Measurements from ENCODE around the gene MXD3. TPM values are rescaled to one million over a fixed set of nuclear protein-coding genes. Genes with fewer than 3 reads are reported as not detected.

The MXD3 gene
- total RNA-seq, 1 experiment from 2014 or later: 50.0 TPM

- BruUV-seq (replicated peaks): no TSS peak
- intact Hi-C loops (cut with micrococcal nuclease; ENCODE audit: unreplicated experiment): no loop called here
- Histone ChIP-seq H3K4me2 (no peak overlapping the region), H3K27me3 (ENCODE audit: insufficient read depth, low read depth) (no peaks in the 10 kb centered on the region), H3K4me3 (no peak overlapping the region), H4K20me1 (ENCODE audit: insufficient read depth) (peaks cover 13% of the 10 kb centered on the region; the same call in 1 of the 2 replicates), H2AFZ (no peak overlapping the region), H3K9me3 (ENCODE audit: insufficient read depth, low read depth) (no peaks in the 10 kb centered on the region), H3K9me2 (ENCODE audit: insufficient read depth) (no peaks in the 10 kb centered on the region), H3F3A (ENCODE audit: insufficient read depth, low read depth) (no peaks in the 10 kb centered on the region), H3K4me1 (replicated peaks; ENCODE audit: insufficient read depth) (no peaks in the 10 kb centered on the region), H3K27ac (no peak overlapping the region), H3K36me3 (ENCODE audit: low read depth) (peaks cover 16% of the 10 kb centered on the region), H3K79me2 (ENCODE audit: low read depth) (no peaks in the 10 kb centered on the region)
- DNase-seq: no peak
- POLR2A ChIA-PET (ENCODE audit: unreplicated experiment): no interaction called here
- no peak for TF ChIP-seq EZH2 (IDR thresholded peaks at IDR 0.05; ENCODE audit: low read depth)
- TF ChIP-seq CTCF (conservative IDR thresholded peaks at IDR 0.05): no peak
- CTCF ChIA-PET: no interaction called here
These were observed 21.2 kb upstream of the MXD3 start for GRCh38 chr5:177332896-177333260.

GRCh38 chr5:177332031-177332895, 20.6 kb upstream of the MXD3 start:
- ChIA-PET POLR2A (ENCODE audit: unreplicated experiment) (no interaction called here), CTCF (no interaction called here)
- Histone ChIP-seq H3K4me2 (no peak overlapping the region), H3K36me3 (ENCODE audit: low read depth) (peaks cover 10% of the 10 kb centered on the region; the same call in 1 of the 2 replicates), H3K27me3 (ENCODE audit: insufficient read depth, low read depth) (no peaks in the 10 kb centered on the region), H3K27ac (no peak overlapping the region), H3K4me1 (replicated peaks; ENCODE audit: insufficient read depth) (no peaks in the 10 kb centered on the region), H3K9me3 (ENCODE audit: insufficient read depth, low read depth) (no peaks in the 10 kb centered on the region), H3K4me3 (no peak overlapping the region), H3K9me2 (ENCODE audit: insufficient read depth) (no peaks in the 10 kb centered on the region), H3K79me2 (ENCODE audit: low read depth) (no peaks in the 10 kb centered on the region), H4K20me1 (ENCODE audit: insufficient read depth) (peaks cover 8% of the 10 kb centered on the region; the same call in 1 of the 2 replicates), H2AFZ (no peak overlapping the region), H3F3A (ENCODE audit: insufficient read depth, low read depth) (peaks cover 6% of the 10 kb centered on the region; the same call in 1 of the 2 replicates)
- DNase-seq: no peak
- no TSS peak for BruUV-seq (replicated peaks)
- TF ChIP-seq EZH2 (IDR thresholded peaks at IDR 0.05; ENCODE audit: low read depth): no peak
- TF ChIP-seq CTCF (conservative IDR thresholded peaks at IDR 0.05): no peak
- intact Hi-C loops (cut with micrococcal nuclease; ENCODE audit: unreplicated experiment): no loop called here

- no peaks in the 10 kb centered on the region for H3K9me3 ChIP-seq (ENCODE audit: insufficient read depth, low read depth)
- H3K27ac ChIP-seq: no peak overlapping the region
- H4K20me1 ChIP-seq (ENCODE audit: insufficient read depth): peaks cover 8% of the 10 kb centered on the region; the same call in 1 of the 2 replicates
- intact Hi-C loops (cut with micrococcal nuclease; ENCODE audit: unreplicated experiment): no loop called here
- no peaks in the 10 kb centered on the region for H3K9me2 ChIP-seq (ENCODE audit: insufficient read depth)
- ChIA-PET CTCF (interaction anchor here (0.6 kb wide), 1 partner anchor 42 kb away, joined by 4 read pairs; no protein-coding TSS in a partner anchor), POLR2A (ENCODE audit: unreplicated experiment) (interaction anchor here (0.7 kb wide), 1 partner anchor 127 kb away, joined by 6 read pairs; no protein-coding TSS in a partner anchor)
- TSS peak; percentile 51 for BruUV-seq (replicated peaks)
- H3F3A ChIP-seq (ENCODE audit: insufficient read depth, low read depth): peaks cover 16% of the 10 kb centered on the region; the same call in 1 of the 2 replicates
- no peaks in the 10 kb centered on the region for H3K27me3 ChIP-seq (ENCODE audit: insufficient read depth, low read depth)
- no peak for DNase-seq
- TF ChIP-seq EZH2 (IDR thresholded peaks at IDR 0.05; ENCODE audit: low read depth): no peak
- no peak for TF ChIP-seq CTCF (conservative IDR thresholded peaks at IDR 0.05)
- H3K79me2 ChIP-seq (ENCODE audit: low read depth): no peaks in the 10 kb centered on the region
- peaks cover 7% of the 10 kb centered on the region; the same call in 1 of the 2 replicates for H3K36me3 ChIP-seq (ENCODE audit: low read depth)
- H2AFZ ChIP-seq: no peak overlapping the region
- H3K4me1 ChIP-seq (replicated peaks; ENCODE audit: insufficient read depth): peaks cover 9% of the 10 kb centered on the region
- H3K4me2 ChIP-seq: no peak overlapping the region
- no peak overlapping the region for H3K4me3 ChIP-seq
These were observed 19.5 kb upstream of the MXD3 start for GRCh38 chr5:177330991-177331842.

All from PC-9 (cell line).